Gastroesophageal sphincter (tissue), 3 donors: ENCODE results near the gene SPEG.

Source experiments
- CTCF ChIP-seq, 4 experiments: fragments of 200-600 bp in 2 of 4; fragments of 450-650 bp in 2 of 4; sonication (generic) in 1 of 4; IDR thresholded peaks; one replicate each; pipeline ENCODE4 v1.5.1; 2017 to 2019; ENCODE audit warnings: antibody characterized with exemption in 4 of 4, mild to moderate bottlenecking in 2 of 4, moderate library complexity in 2 of 4
- EP300 ChIP-seq: sonication (generic); formaldehyde crosslinking; IDR thresholded peaks from one replicate; pipeline ENCODE4 v1.6.1; 2017; ENCODE audit warnings: antibody characterized with exemption, mild to moderate bottlenecking

GRCh38 chr2:219416235-219416602, 18.4 kb upstream of the SPEG start:
- TF ChIP-seq EP300 (no peak), CTCF (IDR thresholded peaks at IDR 0.05) (no peak)
